ENCODE data around the gene ALCAM. TPM values are rescaled to one million over a fixed set of nuclear protein-coding genes. Genes with fewer than 3 reads are reported as not detected.

The ALCAM gene
- total RNA-seq, 1 experiment from 2014 or later = 0.41 TPM

DNA sequence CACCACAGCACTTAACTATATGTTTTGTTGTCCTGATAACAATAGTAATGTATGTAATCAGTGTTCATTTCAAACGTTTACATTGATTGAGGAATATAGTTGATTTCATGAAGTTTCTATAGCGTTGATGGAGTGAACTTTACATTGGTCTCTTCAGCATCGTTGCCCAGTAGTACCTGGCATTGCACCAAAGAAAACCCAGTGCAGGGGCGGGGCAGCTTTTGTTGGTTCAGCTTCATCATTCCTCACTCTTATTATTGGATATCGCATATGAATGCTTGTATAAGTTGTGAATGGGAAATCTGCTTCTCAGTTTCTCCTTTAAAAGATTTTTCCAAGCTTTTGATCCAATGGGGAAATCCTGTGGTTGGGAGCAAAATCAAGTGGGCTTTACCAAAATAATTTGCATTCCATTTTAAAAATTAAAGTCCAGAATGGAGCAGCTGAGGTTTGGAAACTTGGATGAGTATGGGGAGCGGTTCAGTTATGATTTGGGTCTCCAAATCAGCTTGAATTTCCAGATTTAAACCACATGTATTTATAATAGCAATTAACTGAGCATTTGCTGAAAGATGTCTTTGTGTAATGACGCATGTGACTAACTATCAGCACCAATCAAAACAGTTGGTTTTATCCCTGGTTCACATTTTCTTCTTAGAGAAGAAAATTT lies 213.7 kb downstream of the ALCAM start:
- TF ChIP-seq, protein P1, sequence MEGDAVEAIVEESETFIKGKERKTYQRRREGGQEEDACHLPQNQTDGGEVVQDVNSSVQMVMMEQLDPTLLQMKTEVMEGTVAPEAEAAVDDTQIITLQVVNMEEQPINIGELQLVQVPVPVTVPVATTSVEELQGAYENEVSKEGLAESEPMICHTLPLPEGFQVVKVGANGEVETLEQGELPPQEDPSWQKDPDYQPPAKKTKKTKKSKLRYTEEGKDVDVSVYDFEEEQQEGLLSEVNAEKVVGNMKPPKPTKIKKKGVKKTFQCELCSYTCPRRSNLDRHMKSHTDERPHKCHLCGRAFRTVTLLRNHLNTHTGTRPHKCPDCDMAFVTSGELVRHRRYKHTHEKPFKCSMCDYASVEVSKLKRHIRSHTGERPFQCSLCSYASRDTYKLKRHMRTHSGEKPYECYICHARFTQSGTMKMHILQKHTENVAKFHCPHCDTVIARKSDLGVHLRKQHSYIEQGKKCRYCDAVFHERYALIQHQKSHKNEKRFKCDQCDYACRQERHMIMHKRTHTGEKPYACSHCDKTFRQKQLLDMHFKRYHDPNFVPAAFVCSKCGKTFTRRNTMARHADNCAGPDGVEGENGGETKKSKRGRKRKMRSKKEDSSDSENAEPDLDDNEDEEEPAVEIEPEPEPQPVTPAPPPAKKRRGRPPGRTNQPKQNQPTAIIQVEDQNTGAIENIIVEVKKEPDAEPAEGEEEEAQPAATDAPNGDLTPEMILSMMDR (IDR thresholded peaks at IDR 0.05; ENCODE audit: insufficient read depth in 1 of 2, low read depth in 1 of 2, low read length in 1 of 2, severe bottlenecking in 1 of 2, unreplicated experiment in 1 of 2) = no peak
- Mint-ChIP-seq H3K4me3 (ENCODE audit: unreplicated experiment) (no peak overlapping the region), H3K27ac (ENCODE audit: unreplicated experiment) (no peak overlapping the region), H3K27me3 (ENCODE audit: insufficient read depth, unreplicated experiment) (peaks cover 3% of the 10 kb centered on the region), H3K36me3 (ENCODE audit: insufficient read depth, unreplicated experiment) (no peaks in the 10 kb centered on the region), H3K9me3 (ENCODE audit: unreplicated experiment) (no peaks in the 10 kb centered on the region), H3K4me1 (ENCODE audit: low read depth, unreplicated experiment) (no peaks in the 10 kb centered on the region)
- H3K36me3 ChIP-seq (ENCODE audit: control insufficient read depth, insufficient read depth, low read length) = no peaks in the 10 kb centered on the region
- no peaks in the 10 kb centered on the region for H3K4me1 ChIP-seq
- intact Hi-C loops (cut with micrococcal nuclease; ENCODE audit: unreplicated experiment) = no loop called here
- CTCF ChIA-PET = no interaction called here
- no peak overlapping the region for H3K4me3 ChIP-seq (ENCODE audit: low read depth, low read length)
- POLR2A ChIA-PET = no interaction called here
- H3K27me3 ChIP-seq (replicated peaks; ENCODE audit: control insufficient read depth, insufficient read depth, low read length) = no peaks in the 10 kb centered on the region
- no peaks in the 10 kb centered on the region for H3K9me3 ChIP-seq
- DNase-seq = no peak
- BruUV-seq (replicated peaks) = no TSS peak

GRCh38 chr3:105582015-105582414 lies 215.3 kb downstream of the ALCAM start:
- H3K36me3 Mint-ChIP-seq (ENCODE audit: insufficient read depth, unreplicated experiment) = no peaks in the 10 kb centered on the region
- TF ChIP-seq, protein P1 (IDR thresholded peaks at IDR 0.05; ENCODE audit: insufficient read depth in 1 of 2, low read depth in 1 of 2, low read length in 1 of 2, severe bottlenecking in 1 of 2, unreplicated experiment in 1 of 2) = no peak

DNA sequence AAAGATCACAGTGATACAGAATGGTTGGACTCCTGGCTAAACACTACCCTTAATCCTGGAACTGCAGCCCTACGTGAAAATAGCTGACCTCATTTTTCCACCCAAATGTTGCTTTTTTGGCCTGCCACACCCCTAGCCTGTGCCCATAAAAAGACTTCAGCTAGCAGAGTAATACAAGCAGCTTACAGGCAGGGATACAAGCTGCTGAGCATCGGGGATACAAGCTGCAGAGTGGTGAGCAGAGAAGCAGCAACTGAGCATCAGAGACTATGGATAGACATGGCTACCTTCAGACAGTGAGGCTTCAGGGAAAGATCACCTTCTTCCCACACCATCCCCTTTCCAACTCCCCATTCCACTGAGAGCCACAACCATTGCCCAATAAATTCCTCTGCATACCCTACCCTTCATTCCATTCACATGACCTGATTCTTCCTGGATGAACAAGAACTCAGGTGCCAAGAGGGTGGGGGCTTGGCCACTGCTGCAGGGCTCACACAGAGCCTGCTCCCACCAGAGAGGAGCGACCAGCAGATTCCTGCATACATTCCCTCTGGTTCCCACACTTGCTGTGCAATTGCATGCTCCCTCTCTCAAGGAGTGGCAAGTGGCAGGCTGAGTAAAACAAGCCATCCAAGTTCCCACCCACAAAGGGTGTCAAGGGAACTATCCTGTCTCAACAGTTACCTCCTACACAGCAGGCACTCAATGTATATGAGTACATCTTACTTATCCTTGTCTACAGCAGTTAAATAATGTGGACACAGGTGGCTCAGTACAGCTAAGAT lies 217.5 kb downstream of the ALCAM start:
- H3K27ac Mint-ChIP-seq (ENCODE audit: unreplicated experiment) = no peak overlapping the region

More at GRCh38 chr3:105582015-105582414, 215.3 kb downstream of the ALCAM start:
- intact Hi-C loops (cut with micrococcal nuclease; ENCODE audit: unreplicated experiment) = no loop called here
- BruUV-seq (replicated peaks) = no TSS peak
- Histone ChIP-seq H3K36me3 (ENCODE audit: control insufficient read depth, insufficient read depth, low read length) (no peaks in the 10 kb centered on the region), H3K27me3 (replicated peaks; ENCODE audit: control insufficient read depth, insufficient read depth, low read length) (no peaks in the 10 kb centered on the region), H3K4me1 (no peaks in the 10 kb centered on the region), H3K4me3 (ENCODE audit: low read depth, low read length) (no peak overlapping the region), H3K9me3 (no peaks in the 10 kb centered on the region)
- no peaks in the 10 kb centered on the region for H3K9me3 Mint-ChIP-seq (ENCODE audit: unreplicated experiment)
- peaks cover 3% of the 10 kb centered on the region for H3K27me3 Mint-ChIP-seq (ENCODE audit: insufficient read depth, unreplicated experiment)
- ChIA-PET CTCF (no interaction called here), POLR2A (no interaction called here)
- no peaks in the 10 kb centered on the region for H3K4me1 Mint-ChIP-seq (ENCODE audit: low read depth, unreplicated experiment)
- no peak overlapping the region for H3K27ac Mint-ChIP-seq (ENCODE audit: unreplicated experiment)
- no peak overlapping the region for H3K4me3 Mint-ChIP-seq (ENCODE audit: unreplicated experiment)
- DNase-seq = no peak

More for the DNA sequence above, 217.5 kb downstream of the ALCAM start:
- Histone ChIP-seq H3K27me3 (replicated peaks; ENCODE audit: control insufficient read depth, insufficient read depth, low read length) (no peaks in the 10 kb centered on the region), H3K36me3 (ENCODE audit: control insufficient read depth, insufficient read depth, low read length) (no peaks in the 10 kb centered on the region), H3K9me3 (no peaks in the 10 kb centered on the region), H3K4me3 (ENCODE audit: low read depth, low read length) (no peak overlapping the region), H3K4me1 (no peaks in the 10 kb centered on the region)
- TF ChIP-seq, protein P1 (IDR thresholded peaks at IDR 0.05; ENCODE audit: insufficient read depth in 1 of 2, low read depth in 1 of 2, low read length in 1 of 2, severe bottlenecking in 1 of 2, unreplicated experiment in 1 of 2) = no peak
- intact Hi-C loops (cut with micrococcal nuclease; ENCODE audit: unreplicated experiment) = no loop called here
- CTCF ChIA-PET = no interaction called here
- Mint-ChIP-seq H3K4me1 (ENCODE audit: low read depth, unreplicated experiment) (no peaks in the 10 kb centered on the region), H3K36me3 (ENCODE audit: insufficient read depth, unreplicated experiment) (no peaks in the 10 kb centered on the region), H3K9me3 (ENCODE audit: unreplicated experiment) (no peaks in the 10 kb centered on the region), H3K27me3 (ENCODE audit: insufficient read depth, unreplicated experiment) (peaks cover 3% of the 10 kb centered on the region), H3K4me3 (ENCODE audit: unreplicated experiment) (no peak overlapping the region)
- BruUV-seq (replicated peaks) = no TSS peak
- POLR2A ChIA-PET = no interaction called here
- DNase-seq = no peak
